Memory B cell (primary cell): ENCODE results near the gene HMGCS1.
A peak's percentile ranks its signal among the peaks of the same experiment; 100 is the strongest.

Source experiments
- ATAC-seq: fragments of 150-1000 bp; cut with Tn5 transposase; 2 replicates; pipeline ENCODE4 v1.10.0; 2021; ENCODE audit warnings: low read depth, mild to moderate bottlenecking, moderate library complexity
- DNase-seq, 2 donors: peaks; one replicate each; pipeline ENCODE4 v3.0.0; 2022; ENCODE audit warnings: low spot score in 2 of 2
- H3K27ac Mint-ChIP-seq: one replicate; pipeline ENCODE4 v1.8.0; 2022; ENCODE audit warnings: mild to moderate bottlenecking, moderate library complexity, mixed read lengths
- H3K27me3 Mint-ChIP-seq: one replicate; pipeline ENCODE4 v1.8.0; 2022; ENCODE audit warnings: mixed read lengths
- H3K36me3 Mint-ChIP-seq: one replicate; pipeline ENCODE4 v1.8.0; 2022; ENCODE audit warnings: mild to moderate bottlenecking, mixed read lengths
- H3K4me1 Mint-ChIP-seq: one replicate; pipeline ENCODE4 v1.8.0; 2022; ENCODE audit warnings: mixed read lengths
- H3K4me3 Mint-ChIP-seq: one replicate; pipeline ENCODE4 v1.8.0; 2022; ENCODE audit warnings: mild to moderate bottlenecking, moderate library complexity, mixed read lengths
- H3K9me3 Mint-ChIP-seq: one replicate; pipeline ENCODE4 v1.8.0; 2022; ENCODE audit warnings: mixed read lengths

Gene HMGCS1

GRCh38 chr5:43313035-43313853, at the start of gene HMGCS1:
TSS of gene HMGCS1 (minus strand) at chr5:43313412. CDS start at chr5:43298965, 14,447 bp downstream.
- peaks cover 27% of the 10 kb centered on the region for H3K4me1 Mint-ChIP-seq
- peak within 1 kb of the TSS; percentile 98 for H3K27ac Mint-ChIP-seq
- DNase-seq (peak; percentile 96 to 99), ATAC-seq (peak; percentile 80)
- H3K27me3 Mint-ChIP-seq: peaks cover 2% of the 10 kb centered on the region
- peaks cover 1% of the 10 kb centered on the region for H3K9me3 Mint-ChIP-seq
- H3K36me3 Mint-ChIP-seq: no peaks in the 10 kb centered on the region
- H3K4me3 Mint-ChIP-seq: peak within 1 kb of the TSS; percentile 100

DNA sequence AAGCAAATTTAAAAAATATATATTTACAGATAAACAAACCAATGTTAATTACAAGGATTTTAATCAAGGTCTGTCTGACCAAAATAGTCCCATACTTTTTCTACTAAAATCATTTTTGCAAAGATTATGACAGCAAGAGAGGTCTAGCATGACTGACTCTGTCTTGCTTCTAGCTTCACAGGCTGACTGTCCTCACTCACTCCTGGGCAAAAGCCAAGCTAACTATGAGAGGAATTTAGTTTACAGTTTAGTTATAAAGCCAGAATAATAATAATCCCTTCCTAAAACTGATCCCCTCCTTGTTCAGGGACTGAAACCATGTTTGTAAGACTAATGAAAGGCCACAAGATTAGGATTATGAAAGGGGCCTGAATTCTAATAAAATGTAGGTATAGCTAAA, 45.5 kb upstream of the HMGCS1 start:
- ATAC-seq (no peak), DNase-seq (no peak)
- peaks cover 7% of the 10 kb centered on the region for H3K36me3 Mint-ChIP-seq
- peaks cover 17% of the 10 kb centered on the region for H3K9me3 Mint-ChIP-seq
- H3K27ac Mint-ChIP-seq: no peak overlapping the region
- H3K27me3 Mint-ChIP-seq: peaks cover 5% of the 10 kb centered on the region
- H3K4me3 Mint-ChIP-seq: no peak overlapping the region
- H3K4me1 Mint-ChIP-seq: no peaks in the 10 kb centered on the region

DNA sequence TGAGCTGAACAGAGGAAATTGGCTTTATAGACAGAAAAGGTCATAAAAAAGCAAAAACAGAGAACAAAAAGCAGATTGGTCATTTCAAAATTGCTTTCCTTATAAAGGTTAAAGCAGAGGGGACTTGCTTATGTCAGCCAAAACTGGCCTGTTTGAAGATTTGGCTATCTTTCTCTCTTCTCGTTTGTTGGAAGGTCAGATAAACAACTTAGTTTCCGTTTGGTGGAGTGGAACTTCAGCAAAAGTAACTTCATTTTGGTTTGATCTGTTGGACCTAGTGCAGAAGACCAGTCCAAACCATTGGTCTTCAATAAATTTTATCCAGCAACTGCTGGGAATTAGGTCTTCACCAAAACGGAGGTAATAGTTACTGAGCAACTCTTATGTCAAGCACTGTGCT, 45.1 kb upstream of the HMGCS1 start:
- Mint-ChIP-seq H3K27me3 (peaks cover 5% of the 10 kb centered on the region), H3K4me3 (no peak overlapping the region), H3K27ac (no peak overlapping the region), H3K9me3 (peaks cover 17% of the 10 kb centered on the region), H3K4me1 (no peaks in the 10 kb centered on the region), H3K36me3 (peaks cover 7% of the 10 kb centered on the region)
- ATAC-seq (no peak), DNase-seq (no peak)

- no peaks in the 10 kb centered on the region for H3K4me1 Mint-ChIP-seq
- DNase-seq (no peak), ATAC-seq (no peak)
- H3K36me3 Mint-ChIP-seq: peaks cover 7% of the 10 kb centered on the region
- peaks cover 5% of the 10 kb centered on the region for H3K27me3 Mint-ChIP-seq
- H3K4me3 Mint-ChIP-seq: no peak overlapping the region
- H3K9me3 Mint-ChIP-seq: peaks cover 17% of the 10 kb centered on the region
- no peak overlapping the region for H3K27ac Mint-ChIP-seq
Observed at GRCh38 chr5:43357878-43358281, 44.7 kb upstream of the HMGCS1 start.

- H3K27ac Mint-ChIP-seq: no peak overlapping the region
- ATAC-seq: no peak
- peaks cover 5% of the 10 kb centered on the region for H3K27me3 Mint-ChIP-seq
- H3K4me3 Mint-ChIP-seq: no peak overlapping the region
- no peak for DNase-seq
- H3K4me1 Mint-ChIP-seq: no peaks in the 10 kb centered on the region
- peaks cover 17% of the 10 kb centered on the region for H3K9me3 Mint-ChIP-seq
- H3K36me3 Mint-ChIP-seq: peaks cover 7% of the 10 kb centered on the region
Observed at GRCh38 chr5:43357067-43357466, 43.9 kb upstream of the HMGCS1 start.

DNA sequence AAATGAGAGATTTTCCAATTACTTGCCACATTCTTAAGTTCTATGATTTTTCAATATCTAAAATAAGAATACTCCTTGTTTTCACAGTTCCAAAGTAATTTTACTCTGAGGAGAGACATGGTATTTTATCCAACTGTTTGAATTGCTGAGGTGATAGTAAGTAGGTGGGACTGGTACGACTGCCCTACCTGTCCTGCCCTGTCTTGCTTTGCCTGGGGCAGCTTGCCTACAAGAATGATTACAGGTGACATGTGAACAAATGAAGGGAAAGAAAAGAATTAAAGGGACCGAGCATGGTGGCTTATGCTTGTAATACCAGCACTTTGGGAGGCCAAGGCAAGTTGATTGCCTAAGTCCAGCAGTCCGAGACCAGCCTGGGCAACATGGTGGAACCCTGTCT, 41.6 kb upstream of the HMGCS1 start:
- DNase-seq (no peak), ATAC-seq (no peak)
- Mint-ChIP-seq H3K27me3 (peaks cover 5% of the 10 kb centered on the region), H3K27ac (no peak overlapping the region), H3K9me3 (peaks cover 5% of the 10 kb centered on the region), H3K36me3 (peaks cover 4% of the 10 kb centered on the region), H3K4me1 (no peaks in the 10 kb centered on the region), H3K4me3 (no peak overlapping the region)

GRCh38 chr5:43353668-43354067, 40.5 kb upstream of the HMGCS1 start:
- Mint-ChIP-seq H3K4me1 (no peaks in the 10 kb centered on the region), H3K27me3 (peaks cover 8% of the 10 kb centered on the region), H3K36me3 (peaks cover 4% of the 10 kb centered on the region), H3K27ac (no peak overlapping the region), H3K9me3 (no peaks in the 10 kb centered on the region), H3K4me3 (no peak overlapping the region)
- ATAC-seq: no peak
- no peak for DNase-seq

GRCh38 chr5:43352915-43353314, 39.7 kb upstream of the HMGCS1 start:
- no peak overlapping the region for H3K27ac Mint-ChIP-seq
- peaks cover 8% of the 10 kb centered on the region for H3K27me3 Mint-ChIP-seq
- DNase-seq: no peak
- H3K4me1 Mint-ChIP-seq: no peaks in the 10 kb centered on the region
- H3K36me3 Mint-ChIP-seq: peaks cover 4% of the 10 kb centered on the region
- ATAC-seq: no peak
- H3K4me3 Mint-ChIP-seq: no peak overlapping the region
- no peaks in the 10 kb centered on the region for H3K9me3 Mint-ChIP-seq

GRCh38 chr5:43352131-43352530, 38.9 kb upstream of the HMGCS1 start:
- Mint-ChIP-seq H3K27ac (no peak overlapping the region), H3K4me3 (no peak overlapping the region), H3K36me3 (peaks cover 2% of the 10 kb centered on the region), H3K9me3 (no peaks in the 10 kb centered on the region), H3K4me1 (no peaks in the 10 kb centered on the region), H3K27me3 (peaks cover 7% of the 10 kb centered on the region)
- DNase-seq: no peak
- ATAC-seq: no peak

- ATAC-seq: no peak
- no peaks in the 10 kb centered on the region for H3K36me3 Mint-ChIP-seq
- no peaks in the 10 kb centered on the region for H3K9me3 Mint-ChIP-seq
- no peak for DNase-seq
- no peaks in the 10 kb centered on the region for H3K4me1 Mint-ChIP-seq
- H3K27ac Mint-ChIP-seq: no peak overlapping the region
- peaks cover 2% of the 10 kb centered on the region for H3K27me3 Mint-ChIP-seq
- H3K4me3 Mint-ChIP-seq: no peak overlapping the region
Observed at GRCh38 chr5:43348861-43349363, 35.7 kb upstream of the HMGCS1 start.

DNA sequence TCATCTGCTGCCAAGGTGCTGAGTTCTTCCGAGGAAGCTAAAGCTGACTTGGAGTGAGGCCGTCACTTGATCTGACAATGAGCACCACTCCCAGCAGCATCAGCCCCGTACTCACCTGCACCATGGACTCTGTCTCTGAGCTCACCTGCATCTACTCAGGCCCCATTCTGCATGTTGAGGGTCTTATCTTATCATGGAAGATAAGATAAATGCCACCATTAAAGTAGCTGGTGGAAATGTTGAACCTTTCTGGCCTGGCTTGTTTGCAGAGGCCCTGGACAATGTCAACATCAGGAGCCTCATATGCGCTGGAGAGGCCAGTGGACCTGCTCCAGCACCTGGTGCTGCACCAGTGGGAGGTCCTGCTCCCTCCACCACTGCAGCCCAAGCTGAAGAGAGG, 35.0 kb upstream of the HMGCS1 start:
- Mint-ChIP-seq H3K4me1 (no peaks in the 10 kb centered on the region), H3K27me3 (peaks cover 2% of the 10 kb centered on the region), H3K27ac (no peak overlapping the region), H3K4me3 (no peak overlapping the region), H3K36me3 (no peaks in the 10 kb centered on the region), H3K9me3 (no peaks in the 10 kb centered on the region)
- DNase-seq: no peak
- no peak for ATAC-seq

- no peak overlapping the region for H3K4me3 Mint-ChIP-seq
- peaks cover 12% of the 10 kb centered on the region for H3K9me3 Mint-ChIP-seq
- H3K27ac Mint-ChIP-seq: no peak overlapping the region
- peaks cover 17% of the 10 kb centered on the region for H3K27me3 Mint-ChIP-seq
- DNase-seq: no peak
- peaks cover 7% of the 10 kb centered on the region for H3K36me3 Mint-ChIP-seq
- H3K4me1 Mint-ChIP-seq: no peaks in the 10 kb centered on the region
- no peak for ATAC-seq
Observed at GRCh38 chr5:43338862-43339261, 25.6 kb upstream of the HMGCS1 start.

DNA sequence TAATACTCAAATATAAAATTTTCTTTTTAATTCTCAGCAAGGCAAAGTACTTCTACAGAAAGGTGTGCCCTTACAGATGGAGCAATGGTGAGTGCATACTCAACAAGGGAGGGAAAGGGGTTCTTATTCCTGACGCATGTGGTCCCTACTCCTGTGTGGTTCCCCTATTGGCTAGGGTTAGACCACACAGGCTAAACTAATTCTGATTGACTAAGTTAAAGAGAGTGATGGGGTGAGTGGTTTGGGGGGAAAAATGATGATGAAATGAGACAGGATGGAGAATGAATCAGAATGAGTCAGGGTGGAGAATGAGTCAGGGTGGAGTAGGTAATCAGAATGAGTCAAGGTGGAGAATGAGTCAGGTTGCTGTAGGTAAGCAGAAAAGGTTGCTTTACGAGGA, 22.9 kb upstream of the HMGCS1 start:
- DNase-seq: no peak
- Mint-ChIP-seq H3K27me3 (peaks cover 28% of the 10 kb centered on the region), H3K4me1 (no peaks in the 10 kb centered on the region), H3K27ac (no peak overlapping the region), H3K9me3 (peaks cover 26% of the 10 kb centered on the region), H3K36me3 (peaks cover 14% of the 10 kb centered on the region), H3K4me3 (no peak overlapping the region)
- ATAC-seq: no peak

GRCh38 chr5:43335681-43336080, 22.5 kb upstream of the HMGCS1 start:
- Mint-ChIP-seq H3K9me3 (peaks cover 26% of the 10 kb centered on the region), H3K27me3 (peaks cover 28% of the 10 kb centered on the region), H3K36me3 (peaks cover 14% of the 10 kb centered on the region), H3K4me1 (no peaks in the 10 kb centered on the region), H3K4me3 (no peak overlapping the region), H3K27ac (no peak overlapping the region)
- DNase-seq: no peak
- ATAC-seq: no peak

DNA sequence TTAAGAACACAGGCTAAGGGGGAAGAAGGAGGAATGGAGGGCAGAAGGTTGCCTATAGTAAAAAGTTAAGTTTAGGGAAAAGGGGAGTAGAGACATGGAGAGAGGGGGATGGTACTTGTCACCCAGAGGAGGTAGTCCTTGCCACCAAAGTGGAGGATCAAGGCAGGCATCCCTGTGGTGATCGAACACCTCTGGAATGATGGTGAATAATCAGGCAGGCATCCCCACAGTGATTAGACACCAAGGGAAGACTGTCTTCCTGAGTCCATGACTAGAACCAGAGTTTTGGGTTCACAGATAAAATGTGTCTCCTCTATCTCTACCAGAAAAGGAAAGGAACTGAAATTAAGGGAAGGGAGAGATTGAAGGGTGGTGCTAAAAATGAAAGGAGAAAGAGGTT, 19.2 kb upstream of the HMGCS1 start:
- no peak overlapping the region for H3K27ac Mint-ChIP-seq
- no peak overlapping the region for H3K4me3 Mint-ChIP-seq
- H3K9me3 Mint-ChIP-seq: peaks cover 22% of the 10 kb centered on the region
- no peak for DNase-seq
- no peak for ATAC-seq
- H3K4me1 Mint-ChIP-seq: no peaks in the 10 kb centered on the region
- H3K36me3 Mint-ChIP-seq: peaks cover 10% of the 10 kb centered on the region
- peaks cover 26% of the 10 kb centered on the region for H3K27me3 Mint-ChIP-seq
